HL-60/S4 treated with retinoic acid at 250 ng/mL for 4 days and 3 days (cell line): ENCODE measurements around the gene MAP3K6.
"Not testable (repeated sequence)": the region's sequence is repeated elsewhere in the genome, so short reads cannot be mapped to it uniquely, and the experiment has no call there.

Source experiments
- in situ Hi-C: fragments of 300-500 bp; cut with MboI; formaldehyde crosslinking; loops from 2 replicates; pipeline ENCODE4 v1.7.0; 2022; ENCODE audit warnings: low sequenced_read_pairs

The MAP3K6 gene

DNA sequence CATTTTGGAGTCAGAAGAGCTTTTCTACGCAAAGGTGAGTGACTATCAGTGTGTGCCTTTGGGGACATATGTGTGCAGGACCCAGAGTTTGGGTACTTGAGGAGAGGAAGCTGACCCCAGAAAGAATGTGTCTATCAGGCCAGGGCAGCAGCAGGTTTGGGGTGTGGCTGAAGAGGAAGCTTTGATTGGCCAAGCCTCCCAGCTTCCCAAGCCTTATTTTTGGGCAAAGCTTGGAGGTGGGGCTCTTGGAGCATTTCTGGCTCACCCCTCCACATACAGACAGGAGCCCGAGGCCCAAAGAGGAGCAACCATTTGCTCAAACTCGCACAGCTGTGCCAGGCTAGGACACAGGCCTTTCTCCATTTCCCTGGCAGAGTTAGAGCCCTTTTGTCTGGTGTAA is 30.3 kb upstream of the MAP3K6 start:
- in situ Hi-C loops, result loop anchor here (10.0 kb wide), 3 partner anchors 92 to 268 kb away; partner anchors contain the start of gene AHDC1

DNA sequence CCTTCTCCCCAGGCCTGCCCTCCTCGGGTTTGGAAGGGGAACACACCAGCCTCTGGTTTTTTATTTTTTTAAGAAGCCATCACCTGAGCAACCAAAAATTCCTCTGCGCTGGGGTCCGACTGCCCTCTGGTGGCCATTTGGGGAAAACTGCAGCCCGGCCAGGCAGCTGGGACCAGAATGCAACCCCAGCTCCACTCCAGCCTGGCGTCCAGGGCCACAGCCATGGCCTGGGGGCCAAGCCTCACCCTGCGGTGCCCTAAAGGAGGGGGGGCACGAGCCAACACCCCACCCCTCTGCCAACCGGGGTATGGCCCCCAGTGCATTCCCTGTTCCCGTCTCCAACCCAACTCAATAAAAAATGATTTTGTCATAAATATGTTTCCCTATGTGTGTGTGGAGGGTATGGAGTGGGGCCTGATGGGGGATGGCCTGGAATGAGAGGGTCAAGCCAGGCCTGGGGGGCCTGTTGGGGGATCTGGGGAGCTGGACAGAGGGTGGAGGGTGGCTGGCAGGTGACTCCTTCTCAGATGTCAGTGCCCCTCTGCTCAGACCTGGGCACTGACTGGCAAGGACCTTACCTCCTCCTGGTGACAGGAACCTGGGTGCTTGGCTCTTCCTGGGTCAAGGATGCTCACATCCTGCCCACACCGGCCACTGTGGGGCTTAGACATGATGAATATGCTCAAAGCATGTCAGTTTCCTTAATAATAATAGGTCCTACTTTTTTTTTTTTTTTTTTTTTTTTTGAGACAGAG is 28.9 kb upstream of the MAP3K6 start:
- in situ Hi-C loops, result loop anchor here (10.0 kb wide), 3 partner anchors 91 to 269 kb away; partner anchors contain the start of gene AHDC1

DNA sequence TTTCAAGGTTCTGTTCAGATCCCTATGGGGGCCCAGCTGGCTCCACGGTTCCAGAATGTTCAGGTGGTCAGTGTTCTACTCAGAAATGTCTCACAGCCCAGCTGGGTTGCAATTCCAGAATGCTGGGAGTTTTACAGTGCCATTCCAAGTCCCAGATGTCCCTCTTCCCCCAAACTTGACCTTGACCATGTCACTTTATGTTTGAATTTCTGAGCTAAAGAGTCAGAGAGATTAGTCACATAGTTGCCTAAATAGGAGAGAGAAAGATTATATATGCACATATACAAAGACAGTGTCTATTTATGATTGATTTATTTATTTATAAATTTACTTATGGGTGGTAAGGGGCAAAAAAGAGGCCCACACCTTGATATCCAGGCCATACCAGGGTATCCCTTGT is 28.2 kb upstream of the MAP3K6 start:
- in situ Hi-C loops, result loop anchor here (10.0 kb wide), 3 partner anchors 90 to 270 kb away; partner anchors contain the start of gene AHDC1

DNA sequence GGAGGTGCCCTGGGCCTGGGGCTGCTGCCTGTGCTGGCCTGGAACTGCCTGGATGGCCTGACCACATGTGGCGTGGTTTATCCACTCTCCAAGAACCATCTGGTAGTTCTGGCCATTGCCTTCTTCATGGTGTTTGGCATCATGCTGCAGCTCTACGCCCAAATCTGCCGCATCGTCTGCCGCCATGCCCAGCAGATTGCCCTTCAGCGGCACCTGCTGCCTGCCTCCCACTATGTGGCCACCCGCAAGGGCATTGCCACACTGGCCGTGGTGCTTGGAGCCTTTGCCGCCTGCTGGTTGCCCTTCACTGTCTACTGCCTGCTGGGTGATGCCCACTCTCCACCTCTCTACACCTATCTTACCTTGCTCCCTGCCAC is 27.5 kb upstream of the MAP3K6 start:
- in situ Hi-C loops, result loop anchor here (10.0 kb wide), 3 partner anchors 89 to 271 kb away; partner anchors contain the start of gene AHDC1

DNA sequence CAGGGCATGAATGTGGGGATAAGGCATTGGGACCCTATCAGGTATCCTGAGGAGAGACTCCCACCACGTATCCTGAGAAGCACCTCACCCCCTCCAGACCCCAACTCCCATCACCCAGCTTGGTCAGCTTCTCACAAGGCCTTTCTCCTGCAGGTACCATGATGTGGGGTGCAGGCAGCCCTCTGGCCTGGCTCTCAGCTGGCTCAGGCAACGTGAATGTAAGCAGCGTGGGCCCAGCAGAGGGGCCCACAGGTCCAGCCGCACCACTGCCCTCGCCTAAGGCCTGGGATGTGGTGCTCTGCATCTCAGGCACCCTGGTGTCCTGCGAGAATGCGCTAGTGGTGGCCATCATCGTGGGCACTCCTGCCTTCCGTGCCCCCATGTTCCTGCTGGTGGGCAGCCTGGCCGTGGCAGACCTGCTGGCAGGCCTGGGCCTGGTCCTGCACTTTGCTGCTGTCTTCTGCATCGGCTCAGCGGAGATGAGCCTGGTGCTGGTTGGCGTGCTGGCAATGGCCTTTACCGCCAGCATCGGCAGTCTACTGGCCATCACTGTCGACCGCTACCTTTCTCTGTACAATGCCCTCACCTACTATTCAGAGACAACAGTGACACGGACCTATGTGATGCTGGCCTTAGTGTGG is 27.0 kb upstream of the MAP3K6 start:
- in situ Hi-C loops, result loop anchor here (10.0 kb wide), 3 partner anchors 89 to 271 kb away; partner anchors contain the start of gene AHDC1

DNA sequence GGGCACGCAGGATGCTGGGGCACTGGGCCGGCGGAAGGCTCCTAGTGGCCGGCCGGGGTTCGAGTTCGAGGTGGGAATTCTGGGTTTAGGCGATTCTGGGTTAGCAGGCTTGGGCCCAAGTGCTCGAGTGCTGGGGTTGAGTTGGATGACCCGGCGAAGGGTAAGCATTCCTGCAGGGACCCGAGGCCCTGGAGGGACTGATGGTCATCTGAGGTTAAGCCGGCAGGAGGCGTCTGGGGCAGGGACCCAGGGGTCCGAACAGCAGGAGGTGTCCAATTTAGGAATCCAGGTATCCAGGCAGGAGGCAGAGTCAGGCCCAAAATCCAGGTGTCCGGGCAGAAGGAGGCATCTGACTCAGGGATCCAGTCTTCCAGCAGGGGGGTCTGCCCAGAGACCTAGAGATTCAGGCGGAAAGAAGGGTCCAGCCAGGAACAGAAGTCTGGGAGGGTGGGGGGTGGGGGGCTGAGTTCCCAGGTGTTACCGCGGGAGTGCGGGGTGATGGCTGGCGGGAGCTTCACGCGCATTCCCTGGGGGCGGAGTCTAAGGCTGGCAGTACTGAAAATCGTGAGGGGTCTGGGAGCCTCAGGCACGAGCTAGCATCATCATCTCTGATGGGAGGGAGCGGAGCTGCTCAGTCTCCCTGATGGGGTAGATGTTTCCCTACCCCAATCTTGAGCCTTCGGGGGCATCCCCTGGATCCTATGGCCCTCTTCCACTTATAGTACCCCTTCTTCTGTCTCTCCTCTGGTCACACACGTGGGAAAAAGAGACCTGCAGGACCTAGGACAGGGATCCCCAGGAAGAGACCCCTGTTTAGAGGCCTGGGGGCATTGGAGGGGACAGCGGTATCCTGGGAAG is 26.2 kb upstream of the MAP3K6 start:
- in situ Hi-C loops, result loop anchor here (10.0 kb wide), 3 partner anchors 88 to 272 kb away; partner anchors contain the start of gene AHDC1

DNA sequence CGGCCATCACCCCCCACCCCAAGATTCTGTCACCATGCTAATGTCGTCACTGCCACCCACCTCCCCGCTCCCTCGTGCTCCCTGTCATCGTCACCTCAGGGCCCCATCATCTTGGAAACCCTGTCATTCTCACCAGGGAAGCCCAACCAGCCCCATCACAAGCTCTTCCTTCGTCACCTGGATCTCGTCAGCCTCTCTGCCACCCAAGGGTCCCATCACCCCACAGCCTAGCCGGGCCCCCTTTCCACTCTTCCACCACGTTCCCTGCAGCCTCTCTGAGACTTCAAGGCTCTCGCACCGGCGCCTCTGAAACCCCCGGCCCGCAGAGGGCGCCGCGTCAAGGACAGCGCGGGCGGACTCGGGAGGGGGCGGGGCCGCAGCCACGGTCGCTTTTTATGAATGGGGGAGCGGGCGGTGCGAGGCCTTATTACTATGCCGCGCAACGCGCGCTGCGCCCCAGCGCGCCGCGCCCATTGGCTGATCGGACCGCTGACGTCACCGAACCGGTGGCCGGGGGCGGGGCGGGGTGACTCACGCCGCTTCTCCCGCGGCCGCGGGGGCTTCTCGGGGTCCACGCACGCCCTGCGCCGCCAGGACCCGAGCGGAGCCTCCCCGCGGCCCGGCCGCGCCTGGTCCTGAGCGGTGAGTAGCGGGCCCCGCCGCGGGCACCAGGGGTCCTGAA is 25.5 kb upstream of the MAP3K6 start, which contains the start of gene GPR3:
GPR3 (plus strand) TSS at position 527 of the 682 bp plus-strand sequence. CDS start 1,177 bp downstream, outside the sequence.
- in situ Hi-C loops, result loop anchor here (10.0 kb wide), 3 partner anchors 87 to 273 kb away; partner anchors contain the start of gene AHDC1

DNA sequence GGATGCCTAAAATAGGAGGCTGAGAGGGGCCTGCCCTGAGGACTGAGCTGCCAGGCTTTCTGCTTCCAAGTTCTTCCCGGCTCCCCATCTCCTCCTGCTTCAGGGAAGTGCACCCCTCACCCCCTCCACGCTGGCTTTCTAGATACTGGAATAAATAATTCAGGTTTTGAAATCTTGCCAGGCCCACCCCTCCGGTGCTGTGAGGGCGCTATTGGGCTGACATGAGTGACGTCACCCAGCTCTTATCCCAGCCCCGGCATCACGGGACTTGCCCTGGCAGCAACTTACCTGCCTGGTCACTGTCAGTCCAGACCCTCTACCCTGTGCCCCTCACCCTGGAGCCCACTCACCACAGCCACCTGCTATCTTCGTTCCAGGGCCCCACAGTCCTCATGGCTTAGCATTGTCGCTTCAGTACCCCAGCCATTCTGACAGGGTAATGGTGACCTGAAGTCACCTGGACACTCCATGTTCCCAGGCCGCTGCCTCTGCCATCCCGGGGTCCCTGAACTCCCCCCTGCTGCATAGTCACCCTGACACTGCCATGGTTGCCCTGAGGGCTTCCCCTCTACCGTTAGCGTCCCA is 24.8 kb upstream of the MAP3K6 start:
- in situ Hi-C loops, result loop anchor here (10.0 kb wide), 3 partner anchors 87 to 273 kb away; partner anchors contain the start of gene AHDC1

DNA sequence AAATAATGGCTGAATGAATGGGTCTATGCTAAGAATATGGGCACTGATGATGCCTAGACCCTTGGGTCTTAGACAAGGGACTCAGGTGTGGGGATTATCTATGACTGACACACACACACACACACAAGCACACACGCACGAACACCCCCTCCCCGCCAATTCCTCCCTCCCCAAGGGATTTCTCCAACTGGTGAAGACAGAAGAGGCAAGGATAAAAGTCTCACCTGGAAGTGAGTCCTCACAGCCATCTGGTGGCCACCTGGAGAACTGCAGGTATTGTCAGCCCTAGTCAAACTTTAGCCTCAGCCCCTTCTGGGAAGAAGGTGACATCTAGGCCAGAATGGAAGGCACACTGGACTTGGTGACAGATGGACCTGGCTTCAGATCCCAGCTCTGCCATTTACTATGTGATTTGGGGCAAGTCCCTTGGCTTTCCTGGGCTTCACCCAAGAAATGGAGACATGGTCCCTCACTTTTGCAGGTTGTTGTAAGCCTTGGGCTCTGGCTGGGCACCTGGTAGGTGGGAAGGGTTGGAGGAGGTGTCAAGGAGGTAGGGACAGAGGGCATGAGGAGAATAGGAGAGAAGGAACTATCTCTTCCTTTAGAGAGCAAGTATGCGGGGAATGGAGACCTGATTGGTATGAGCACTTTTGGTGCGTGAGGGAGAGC is 21.7 kb upstream of the MAP3K6 start:
- in situ Hi-C loops, result no loop called here

DNA sequence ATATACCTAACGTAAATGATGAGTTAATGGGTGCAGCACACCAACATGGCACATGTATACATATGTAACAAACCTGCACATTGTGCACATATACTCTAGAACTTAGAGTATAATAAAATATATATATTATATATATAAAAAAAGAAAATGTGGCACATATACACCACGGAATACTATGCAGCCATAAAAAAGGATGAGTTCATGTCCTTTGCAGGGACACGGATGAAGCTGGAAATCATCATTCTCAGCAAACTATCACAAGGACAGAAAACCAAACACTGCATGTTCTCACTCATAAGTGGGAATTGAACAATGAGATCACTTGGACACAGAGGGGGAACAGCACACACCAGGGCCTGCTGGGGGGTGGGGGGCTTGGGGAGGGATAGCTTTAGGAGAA is 18.0 kb upstream of the MAP3K6 start:
- in situ Hi-C loops, result not testable (repeated sequence)

DNA sequence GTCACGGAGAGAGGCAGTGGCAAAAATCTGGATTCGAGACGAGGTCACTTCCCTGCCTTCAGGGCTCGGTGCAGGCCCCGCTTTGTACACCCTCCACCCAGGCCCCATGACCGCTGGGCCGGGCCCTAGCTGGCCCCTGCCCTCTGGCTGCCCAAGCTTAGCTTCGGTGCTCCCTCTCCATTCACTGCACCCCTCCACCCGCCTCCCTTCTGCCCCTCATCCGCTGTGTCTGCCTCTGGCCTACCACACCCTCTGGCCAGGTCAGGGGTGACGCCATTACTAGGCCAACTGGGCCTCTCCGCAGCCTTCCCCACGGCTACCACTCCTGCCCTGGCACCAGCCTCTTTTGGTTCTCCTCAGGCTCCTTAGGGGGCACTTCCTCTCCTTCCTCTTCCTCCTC is 16.9 kb upstream of the MAP3K6 start:
- in situ Hi-C loops, result no loop called here

DNA sequence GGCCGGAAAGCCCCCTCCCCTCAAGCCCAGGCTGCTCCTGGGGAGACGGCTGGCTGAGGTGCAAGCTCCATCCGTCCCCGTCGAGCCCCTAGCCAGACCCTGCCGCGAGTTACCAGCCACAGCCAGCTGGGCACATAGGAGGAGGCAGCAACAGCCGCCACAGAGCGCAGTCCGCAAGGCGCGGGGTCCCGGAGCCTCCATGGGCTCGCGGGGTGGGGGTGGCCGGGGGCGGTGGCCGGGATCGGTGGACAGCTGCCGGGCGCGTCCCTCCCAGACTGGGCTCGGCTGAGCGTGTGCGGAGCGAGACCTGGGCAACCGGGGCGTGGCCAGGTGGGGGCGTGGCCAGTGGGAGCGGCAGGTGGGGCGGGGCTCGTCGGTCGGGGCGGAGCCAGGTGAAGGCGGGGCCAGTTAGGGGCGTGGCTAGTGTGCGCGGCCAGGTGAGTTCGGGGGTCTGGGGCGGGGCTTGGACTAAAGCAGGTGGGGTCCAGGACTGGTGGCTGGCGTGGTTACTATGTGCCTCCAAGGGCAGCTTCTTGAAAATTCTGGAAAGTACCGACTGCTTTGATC is 16.4 kb upstream of the MAP3K6 start, which contains the start of gene CD164L2:
CD164L2 (minus strand) TSS at position 295 of the 567 bp plus-strand sequence; CDS start at position 201, 94 bp downstream.
- in situ Hi-C loops, result no loop called here

DNA sequence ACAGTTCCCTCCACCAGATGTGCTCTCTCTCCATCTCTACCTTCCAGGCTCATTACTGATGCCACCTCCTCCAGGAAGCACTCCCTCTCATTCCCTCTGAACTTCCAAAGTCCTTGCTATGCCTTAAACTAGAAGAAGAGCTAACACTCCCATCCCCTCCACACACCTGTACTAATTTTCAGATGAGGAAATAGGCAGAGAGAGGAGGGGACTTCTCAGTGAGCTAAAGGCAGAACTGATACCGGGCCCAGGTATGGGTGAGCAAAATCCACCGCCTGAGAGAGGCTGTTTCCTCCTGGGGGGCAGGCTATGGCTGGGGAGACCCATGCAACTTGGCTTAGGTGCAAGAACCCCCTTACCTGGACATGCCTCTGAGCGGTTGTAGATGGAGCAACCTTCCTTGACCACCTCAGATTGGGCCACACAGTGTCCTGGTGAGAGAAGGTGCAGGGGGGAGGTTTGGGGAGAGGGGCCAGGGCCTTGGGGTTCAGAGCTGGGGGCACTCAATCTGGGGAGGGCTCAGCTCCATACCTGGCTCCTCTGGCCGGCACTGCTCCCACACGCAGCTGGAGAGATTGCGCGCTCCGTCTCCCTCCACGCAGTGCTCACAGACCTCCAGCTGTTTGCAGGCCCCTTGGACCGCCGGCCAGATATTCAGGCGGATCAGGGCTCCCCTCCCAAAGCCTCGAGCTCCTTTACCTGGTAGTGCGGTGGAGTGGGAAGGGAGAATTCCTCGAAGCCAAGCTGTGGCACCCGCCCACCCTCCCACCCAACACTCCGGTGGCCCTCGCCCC is 15.4 kb upstream of the MAP3K6 start:
- in situ Hi-C loops, result no loop called here

DNA sequence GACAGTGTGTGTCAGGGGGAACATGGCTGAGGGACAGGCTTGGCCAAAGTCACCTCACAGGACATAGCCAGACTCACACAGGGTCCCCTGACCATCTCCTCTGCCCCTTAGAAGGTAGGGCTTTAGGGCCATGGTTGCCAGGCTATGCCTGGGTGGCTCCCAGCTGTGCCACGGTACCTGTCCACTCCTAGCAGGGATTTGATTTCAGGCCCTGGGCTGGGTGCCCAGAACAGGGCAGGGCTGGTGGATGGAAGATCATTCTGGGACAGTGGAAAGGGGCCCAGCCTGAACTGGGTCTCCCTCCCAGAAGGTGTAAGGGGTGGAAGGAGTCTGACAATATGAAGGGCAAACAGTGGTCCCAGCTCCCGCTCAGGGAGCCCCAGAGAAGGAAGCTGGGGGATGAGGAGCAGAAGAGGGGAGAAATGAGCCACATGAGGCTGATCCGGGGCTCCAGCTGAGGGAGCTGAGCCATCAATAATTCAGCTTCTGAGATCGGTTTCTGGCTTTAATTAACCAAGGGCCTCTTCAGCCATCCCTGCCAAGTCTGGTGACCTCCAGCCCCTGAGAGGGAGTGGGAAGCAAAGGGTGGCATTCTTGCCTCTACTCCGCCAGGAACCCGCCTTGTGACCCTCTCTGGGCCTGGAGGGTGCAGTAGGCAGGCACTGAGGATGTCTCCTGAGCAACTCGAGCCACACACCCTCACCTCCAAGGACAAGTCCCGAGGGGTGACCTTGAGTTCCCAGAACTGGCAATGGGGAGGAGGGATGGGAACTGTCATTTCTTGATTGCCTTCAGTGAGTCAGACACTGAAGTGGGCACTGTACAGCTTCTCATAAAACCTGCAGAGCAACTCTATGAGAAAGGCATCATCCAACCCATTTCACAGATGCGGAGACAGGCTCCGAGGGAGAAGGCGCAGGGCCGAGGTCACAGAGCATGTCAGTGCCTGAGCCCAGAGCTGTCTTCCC is 14.3 kb upstream of the MAP3K6 start:
- in situ Hi-C loops, result no loop called here

DNA sequence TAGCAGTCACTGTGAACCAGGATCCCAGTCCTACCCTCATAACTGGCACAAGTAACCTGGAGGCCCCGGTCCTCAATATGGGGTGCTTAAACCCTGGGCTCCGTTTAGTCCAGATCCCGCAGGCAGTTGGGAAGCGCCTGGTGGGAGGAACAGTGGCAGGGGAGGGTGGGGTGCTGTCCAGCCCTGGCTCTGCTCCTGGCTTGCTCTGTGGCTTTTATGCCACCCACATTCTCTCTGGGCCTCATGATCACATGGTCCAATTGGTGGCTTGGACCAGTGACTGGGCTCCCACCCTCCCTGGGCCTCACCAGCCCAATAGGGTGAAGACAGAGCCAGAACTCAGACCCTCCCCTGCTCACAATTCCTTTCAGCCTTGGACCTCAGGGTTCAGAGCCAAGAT is 13.5 kb upstream of the MAP3K6 start:
- in situ Hi-C loops, result no loop called here

DNA sequence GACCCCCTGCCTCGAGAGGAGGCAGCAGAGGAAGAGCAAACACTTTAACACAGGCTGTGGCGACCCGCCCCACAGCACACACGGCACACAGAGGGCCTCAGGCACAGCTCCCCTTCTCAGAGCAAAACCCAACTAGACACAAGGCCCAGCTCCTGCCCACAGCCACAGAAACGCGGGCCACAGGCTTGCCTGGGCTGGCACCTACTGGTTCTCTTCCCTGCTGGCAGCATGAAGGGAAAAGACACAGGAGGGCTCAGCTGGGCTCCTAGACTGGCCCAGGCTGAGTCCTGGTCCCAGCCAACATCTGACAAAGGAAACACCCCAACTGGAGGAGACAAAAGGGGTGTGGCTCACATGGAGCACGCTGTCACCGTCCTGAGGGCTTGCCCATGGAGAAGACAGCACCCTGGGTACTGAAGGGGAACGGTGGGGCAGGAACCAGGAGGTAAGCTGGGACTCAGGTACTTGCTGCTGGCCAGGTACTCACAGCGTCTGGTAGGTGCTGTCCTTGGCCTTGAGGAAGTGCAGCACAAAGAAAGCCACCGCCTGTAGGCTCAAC is 12.9 kb upstream of the MAP3K6 start:
- in situ Hi-C loops, result no loop called here
